Testis (tissue), 2 donors: ENCODE data around the gene LRRC36.

Experiments used
- CTCF ChIP-seq, 3 experiments: fragments of 450-650 bp in 2 of 3; fragments of 200-600 bp in 1 of 3; sonication (generic) in 1 of 3; IDR thresholded peaks; one replicate each; pipeline ENCODE4 v1.5.1; 2016 to 2019; ENCODE audit warnings: antibody characterized with exemption in 3 of 3, mild to moderate bottlenecking in 2 of 3, moderate library complexity in 1 of 3
- POLR2A ChIP-seq: fragments of 450-650 bp; IDR thresholded peaks from one replicate; pipeline ENCODE4 v1.6.1; 2017; ENCODE audit warnings: antibody characterized with exemption, mild to moderate bottlenecking, moderate library complexity

GRCh38 chr16:67430504-67430976 lies 103.9 kb downstream of the LRRC36 start:
- TF ChIP-seq CTCF (IDR thresholded peaks at IDR 0.05) (no peak), POLR2A (no peak)
